ENCODE measurements around the gene ITGB1. TPM values are rescaled to one million over a fixed set of nuclear protein-coding genes. Genes with fewer than 3 reads are reported as not detected.

The ITGB1 gene
- polyA plus RNA-seq, 1 of the 3 experiments (the other 2 are of a cell fraction) = 666 TPM

GRCh38 chr10:32893916-32894664 is 63.9 kb downstream of the ITGB1 start (continued):
- TF ChIP-seq TEAD4 (IDR thresholded peaks at IDR 0.05; ENCODE audit: borderline replicate concordance, insufficient read depth) = no peak

GRCh38 chr10:32893434-32893833 is 64.6 kb downstream of the ITGB1 start:
- H3K9me2 ChIP-seq = no peaks in the 10 kb centered on the region
- H3K27ac ChIP-seq (ENCODE audit: low read depth in 2 of 2, low read length in 1 of 2) = no peak overlapping the region
- H3K4me2 ChIP-seq = no peak overlapping the region
- no peaks in the 10 kb centered on the region for H3K9me3 ChIP-seq
- no peak overlapping the region for H3K4me3 ChIP-seq (ENCODE audit: low read depth in 2 of 2, low read length in 1 of 2)
- TF ChIP-seq ZBTB33 (IDR thresholded peaks at IDR 0.05; ENCODE audit: borderline replicate concordance, low read depth) (no peak), CTCF (IDR thresholded peaks at IDR 0.05) (peak; percentile 28; the same call in 1 of the 2 replicates)
- 84% methylated on average over 3 of the region's 3 CpGs for WGBS (ENCODE audit: low lambda C conversion rate)
- DNase-seq = no peak
- no peak overlapping the region for H2AFZ ChIP-seq (ENCODE audit: low read depth)
- H3K36me3 ChIP-seq (replicated peaks in 1 of 2; ENCODE audit: control insufficient read depth in 1 of 2, insufficient read depth in 2 of 2, low read length in 1 of 2) = peaks cover 32 to 40% of the 10 kb centered on the region in 2 experiments
- no peaks in the 10 kb centered on the region for H3K4me1 ChIP-seq (ENCODE audit: control insufficient read depth in 1 of 2, insufficient read depth in 2 of 2, low read depth in 1 of 2, low read length in 1 of 2)
- POLR2A ChIA-PET = no interaction called here
- H3K79me2 ChIP-seq (ENCODE audit: insufficient read depth) = no peaks in the 10 kb centered on the region; the same call in 1 of the 2 replicates
- CTCF ChIA-PET = interaction anchor here (0.9 kb wide), 1 partner anchor 10 kb away, joined by 3 read pairs; no protein-coding TSS in a partner anchor
- no peaks in the 10 kb centered on the region for H3K27me3 ChIP-seq (ENCODE audit: insufficient read depth)
- no peaks in the 10 kb centered on the region for H4K20me1 ChIP-seq (ENCODE audit: insufficient read depth)
- H3K9ac ChIP-seq = no peak overlapping the region
- peaks cover 47% of the 10 kb centered on the region for H3F3A ChIP-seq (replicated peaks; ENCODE audit: insufficient read depth)

GRCh38 chr10:32891261-32891660 is 66.8 kb downstream of the ITGB1 start:
- 96% methylated on average over 7 of the region's 8 CpGs for WGBS (ENCODE audit: low lambda C conversion rate)
- ChIA-PET POLR2A (no interaction called here), CTCF (interaction anchor here (0.7 kb wide), 1 partner anchor 95 kb away, joined by 3 read pairs; no protein-coding TSS in a partner anchor)
- Histone ChIP-seq H3K9ac (no peak overlapping the region), H3F3A (replicated peaks; ENCODE audit: insufficient read depth) (peaks cover 29% of the 10 kb centered on the region), H4K20me1 (ENCODE audit: insufficient read depth) (no peaks in the 10 kb centered on the region), H3K79me2 (ENCODE audit: insufficient read depth) (no peaks in the 10 kb centered on the region), H3K27ac (ENCODE audit: low read depth in 2 of 2, low read length in 1 of 2) (no peak overlapping the region), H3K36me3 (replicated peaks in 1 of 2; ENCODE audit: control insufficient read depth in 1 of 2, insufficient read depth in 2 of 2, low read length in 1 of 2) (peaks cover 10 to 18% of the 10 kb centered on the region in 2 experiments), H3K4me2 (no peak overlapping the region), H3K9me3 (no peaks in the 10 kb centered on the region), H3K27me3 (ENCODE audit: insufficient read depth) (no peaks in the 10 kb centered on the region), H3K4me1 (ENCODE audit: control insufficient read depth in 1 of 2, insufficient read depth in 2 of 2, low read depth in 1 of 2, low read length in 1 of 2) (no peaks in the 10 kb centered on the region), H3K4me3 (ENCODE audit: low read depth in 2 of 2, low read length in 1 of 2) (no peak overlapping the region), H2AFZ (ENCODE audit: low read depth) (no peak overlapping the region), H3K9me2 (no peaks in the 10 kb centered on the region)
- TF ChIP-seq TAF1 (IDR thresholded peaks at IDR 0.05; ENCODE audit: borderline replicate concordance, low read depth, low read length) = no peak
- TF ChIP-seq RAD21 (IDR thresholded peaks at IDR 0.05; ENCODE audit: low read length) = no peak
- no peak for TF ChIP-seq CHD2 (IDR thresholded peaks at IDR 0.05; ENCODE audit: low read length, partially characterized antibody)
- TF ChIP-seq CTCF (IDR thresholded peaks at IDR 0.05) = no peak
- DNase-seq = no peak
